IPS DF 4.7 (cell line): Measurements from ENCODE around the gene APBA2.
A peak's percentile ranks its signal among the peaks of the same experiment; 100 is the strongest.
"Not testable (repeated sequence)": the region's sequence is repeated elsewhere in the genome, so short reads cannot be mapped to it uniquely, and the experiment has no call there.

Experiments
- DNase-seq: peaks from one replicate; pipeline ENCODE4 v3.0.0-alpha.2; 2013; ENCODE audit warnings: low spot score; ENCODE audit errors: extremely low read depth

Gene APBA2

GRCh38 chr15:28885630-28886430 lies at the start of gene APBA2:
Gene APBA2, plus strand, starts transcription at chr15:28885974. Its CDS starts 167,911 bp downstream, at chr15:29053885.
- DNase-seq = no peak

GRCh38 chr15:28840285-28840684 lies 45.5 kb upstream of the APBA2 start:
- DNase-seq = not testable (repeated sequence)

GRCh38 chr15:28842210-28842609 lies 43.6 kb upstream of the APBA2 start:
- DNase-seq = not testable (repeated sequence)

GRCh38 chr15:28843520-28843919 lies 42.3 kb upstream of the APBA2 start:
- not testable (repeated sequence) for DNase-seq

- not testable (repeated sequence) for DNase-seq
Observed at GRCh38 chr15:28844147-28844546, 41.6 kb upstream of the APBA2 start.

GRCh38 chr15:28847247-28847646 lies 38.5 kb upstream of the APBA2 start:
- DNase-seq = not testable (repeated sequence)

GRCh38 chr15:28847959-28848358 lies 37.8 kb upstream of the APBA2 start:
- not testable (repeated sequence) for DNase-seq

GRCh38 chr15:28848521-28848920 lies 37.3 kb upstream of the APBA2 start, which contains the start of gene GOLGA6L7:
Gene GOLGA6L7, minus strand, starts transcription at chr15:28848644. Its CDS starts 95 bp downstream, at chr15:28848549.
- DNase-seq = not testable (repeated sequence)

GRCh38 chr15:28849271-28849670 lies 36.5 kb upstream of the APBA2 start:
- DNase-seq = not testable (repeated sequence)

- not testable (repeated sequence) for DNase-seq
Observed at GRCh38 chr15:28849766-28850165, 36.0 kb upstream of the APBA2 start.

GRCh38 chr15:28853654-28854053 lies 32.1 kb upstream of the APBA2 start:
- not testable (repeated sequence) for DNase-seq

GRCh38 chr15:28854578-28854977 lies 31.2 kb upstream of the APBA2 start:
- DNase-seq = not testable (repeated sequence)

- DNase-seq = no peak
Observed at GRCh38 chr15:28861031-28861534, 24.7 kb upstream of the APBA2 start.

GRCh38 chr15:28861589-28862293 lies 24.0 kb upstream of the APBA2 start:
- not testable (repeated sequence) for DNase-seq

GRCh38 chr15:28868744-28869345 lies 16.9 kb upstream of the APBA2 start:
- DNase-seq = no peak

GRCh38 chr15:28871168-28871567 lies 14.6 kb upstream of the APBA2 start:
- DNase-seq = no peak

- no peak for DNase-seq
Observed at GRCh38 chr15:28873006-28873405, 12.8 kb upstream of the APBA2 start.

- DNase-seq = no peak
Observed at GRCh38 chr15:28873585-28874190, 12.1 kb upstream of the APBA2 start.

- no peak for DNase-seq
Observed at GRCh38 chr15:28875461-28876000, 10.2 kb upstream of the APBA2 start.

- DNase-seq = peak; percentile 46
Observed at GRCh38 chr15:28876131-28876844, 9.5 kb upstream of the APBA2 start.
